IPS-15b (cell line): ENCODE data around the gene PLCB4.
"Not testable (repeated sequence)": the region's sequence is repeated elsewhere in the genome, so short reads cannot be mapped to it uniquely, and the experiment has no call there.

ENCODE experiments used
- H3K27me3 ChIP-seq: one replicate; pipeline ENCODE4 v1.6.1; 2013; ENCODE audit warnings: low read length; ENCODE audit not compliant: control insufficient read depth, insufficient read depth
- H3K36me3 ChIP-seq: one replicate; pipeline ENCODE4 v1.6.1; 2013; ENCODE audit warnings: low read length; ENCODE audit not compliant: control insufficient read depth, insufficient read depth
- H3K4me1 ChIP-seq: one replicate; pipeline ENCODE4 v1.6.1; 2013; ENCODE audit warnings: mild to moderate bottlenecking, low read length; ENCODE audit not compliant: control insufficient read depth, insufficient read depth
- H3K4me3 ChIP-seq: one replicate; pipeline ENCODE4 v1.5.1; 2013; ENCODE audit warnings: low read depth, low read length
- H3K9ac ChIP-seq: one replicate; pipeline ENCODE4 v1.6.1; 2013; ENCODE audit warnings: low read depth, mild to moderate bottlenecking, low read length
- H3K9me3 ChIP-seq: one replicate; pipeline ENCODE4 v1.6.1; 2013; ENCODE audit warnings: mild to moderate bottlenecking, low read length; ENCODE audit not compliant: control insufficient read depth, insufficient read depth

PLCB4 gene

GRCh38 chr20:9367746-9368145, 298.9 kb downstream of the PLCB4 start:
- Histone ChIP-seq H3K9ac (no peak overlapping the region), H3K4me1 (peaks cover 3% of the 10 kb centered on the region), H3K27me3 (no peaks in the 10 kb centered on the region), H3K9me3 (no peaks in the 10 kb centered on the region), H3K4me3 (no peak overlapping the region), H3K36me3 (no peaks in the 10 kb centered on the region)

DNA sequence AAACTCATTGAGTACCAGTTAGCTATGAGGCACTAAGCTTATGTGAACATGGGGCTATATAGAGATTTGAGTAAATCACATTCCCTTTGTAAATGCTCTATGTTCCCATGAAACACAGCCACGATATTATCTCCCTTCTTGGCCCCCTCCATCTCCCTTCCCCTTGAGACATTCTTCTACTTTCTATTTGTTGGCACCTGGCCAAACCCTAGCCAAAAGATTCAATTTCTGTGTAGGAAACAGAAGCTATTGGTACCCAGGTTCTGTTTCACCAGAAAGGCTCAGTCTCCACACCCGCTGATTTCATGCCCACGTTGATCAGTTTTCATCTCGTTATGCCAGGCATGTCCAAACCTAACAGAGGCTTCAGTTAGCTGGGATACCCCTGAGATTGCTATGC, 300.0 kb downstream of the PLCB4 start:
- no peak overlapping the region for H3K4me3 ChIP-seq
- H3K4me1 ChIP-seq = peaks cover 3% of the 10 kb centered on the region
- no peaks in the 10 kb centered on the region for H3K9me3 ChIP-seq
- H3K27me3 ChIP-seq = no peaks in the 10 kb centered on the region
- no peak overlapping the region for H3K9ac ChIP-seq
- H3K36me3 ChIP-seq = no peaks in the 10 kb centered on the region

- Histone ChIP-seq H3K9ac (no peak overlapping the region), H3K9me3 (no peaks in the 10 kb centered on the region), H3K4me1 (peaks cover 5% of the 10 kb centered on the region), H3K36me3 (no peaks in the 10 kb centered on the region), H3K4me3 (no peak overlapping the region), H3K27me3 (no peaks in the 10 kb centered on the region)
Measured at GRCh38 chr20:9369557-9369956, 300.7 kb downstream of the PLCB4 start.

DNA sequence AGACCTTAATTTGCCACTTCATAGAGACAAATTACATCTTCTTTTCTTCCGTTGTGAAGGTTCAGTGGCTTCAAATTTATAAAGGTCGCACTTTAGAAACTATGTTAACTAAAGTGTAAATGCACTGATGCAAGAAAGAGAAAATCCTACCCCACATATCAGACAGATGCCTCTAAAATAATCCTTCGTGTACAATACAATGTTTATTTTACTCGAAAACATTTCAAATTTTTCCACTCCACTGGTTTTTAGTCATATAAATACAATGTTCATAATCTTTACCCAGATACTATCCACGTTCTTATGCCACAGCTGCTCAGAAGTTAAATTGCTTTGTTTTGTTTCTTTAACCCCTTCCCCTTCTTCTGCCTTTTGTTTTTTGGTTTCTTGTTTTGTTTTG, 305.2 kb downstream of the PLCB4 start:
- Histone ChIP-seq H3K9ac (no peak overlapping the region), H3K27me3 (no peaks in the 10 kb centered on the region), H3K36me3 (no peaks in the 10 kb centered on the region), H3K9me3 (no peaks in the 10 kb centered on the region), H3K4me1 (peaks cover 22% of the 10 kb centered on the region), H3K4me3 (no peak overlapping the region)

DNA sequence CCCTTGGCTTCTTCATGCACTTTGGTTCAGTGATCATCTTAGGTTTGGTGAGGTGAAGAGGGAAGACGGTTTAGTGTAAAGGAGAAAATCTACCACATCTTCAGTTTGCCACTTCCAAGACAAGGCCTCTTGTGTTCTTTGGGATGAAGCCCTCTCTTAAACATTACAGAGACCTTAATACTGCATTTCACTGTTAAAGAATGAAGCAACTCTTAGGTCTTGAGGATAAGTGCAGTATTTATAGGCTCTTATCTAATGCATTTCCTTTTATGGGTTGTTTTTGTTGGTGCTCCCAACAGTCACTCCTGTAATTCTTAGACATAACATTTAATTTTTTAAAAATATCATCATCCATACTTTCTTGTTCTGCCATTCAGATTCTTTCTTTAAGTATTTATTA, 305.6 kb downstream of the PLCB4 start:
- Histone ChIP-seq H3K4me1 (peaks cover 22% of the 10 kb centered on the region), H3K36me3 (no peaks in the 10 kb centered on the region), H3K9me3 (no peaks in the 10 kb centered on the region), H3K4me3 (no peak overlapping the region), H3K9ac (no peak overlapping the region), H3K27me3 (no peaks in the 10 kb centered on the region)

DNA sequence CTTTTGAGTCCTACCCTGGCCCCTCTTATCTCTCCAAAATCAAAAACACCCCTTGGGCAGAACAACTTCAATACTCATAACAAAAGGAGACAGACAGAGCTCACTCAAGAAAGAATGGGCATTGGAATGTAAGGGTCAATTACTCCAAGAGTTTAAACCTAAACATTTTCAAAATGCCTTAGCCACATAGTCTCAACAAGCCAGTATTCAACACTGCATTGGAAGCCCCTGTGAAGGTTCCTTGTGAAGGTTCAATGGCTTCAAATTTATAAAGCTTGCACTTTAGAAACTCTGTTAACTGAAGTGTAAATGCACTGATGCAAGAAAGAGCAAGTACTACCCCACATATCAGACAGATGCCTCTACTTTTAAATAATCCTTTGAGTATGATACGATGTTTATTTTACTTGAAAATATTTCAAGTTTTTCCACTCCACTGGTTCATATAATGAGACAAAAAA, 306.4 kb downstream of the PLCB4 start:
- Histone ChIP-seq H3K36me3 (no peaks in the 10 kb centered on the region), H3K4me1 (peaks cover 22% of the 10 kb centered on the region), H3K4me3 (no peak overlapping the region), H3K9ac (no peak overlapping the region), H3K27me3 (no peaks in the 10 kb centered on the region), H3K9me3 (no peaks in the 10 kb centered on the region)

DNA sequence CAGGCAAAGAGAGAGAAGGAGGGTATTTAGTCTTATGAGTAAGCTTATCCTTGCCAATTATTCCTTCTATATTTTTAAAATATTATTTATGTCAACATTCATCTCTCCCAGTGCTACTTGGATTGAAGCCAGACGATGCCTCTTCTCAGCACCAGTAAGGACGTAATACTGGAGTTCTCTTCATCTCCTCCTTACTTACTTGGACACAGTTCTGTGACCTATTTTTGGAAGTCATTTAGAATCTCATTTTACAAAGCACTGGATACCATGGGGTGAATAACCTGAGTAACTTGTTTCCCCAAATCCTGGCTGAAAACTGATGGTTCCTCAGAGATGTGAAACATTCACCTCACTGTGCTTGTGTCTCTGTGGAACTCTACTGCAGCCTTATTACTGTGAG, 308.1 kb downstream of the PLCB4 start:
- Histone ChIP-seq H3K27me3 (no peaks in the 10 kb centered on the region), H3K36me3 (no peaks in the 10 kb centered on the region), H3K9me3 (no peaks in the 10 kb centered on the region), H3K9ac (no peak overlapping the region), H3K4me3 (no peak overlapping the region), H3K4me1 (peaks cover 21% of the 10 kb centered on the region)

- H3K4me3 ChIP-seq, H3K4me1 ChIP-seq, H3K36me3 ChIP-seq, H3K9me3 ChIP-seq, H3K27me3 ChIP-seq, H3K9ac ChIP-seq: not testable (repeated sequence)
Measured at GRCh38 chr20:9385345-9386310, 316.7 kb downstream of the PLCB4 start.

DNA sequence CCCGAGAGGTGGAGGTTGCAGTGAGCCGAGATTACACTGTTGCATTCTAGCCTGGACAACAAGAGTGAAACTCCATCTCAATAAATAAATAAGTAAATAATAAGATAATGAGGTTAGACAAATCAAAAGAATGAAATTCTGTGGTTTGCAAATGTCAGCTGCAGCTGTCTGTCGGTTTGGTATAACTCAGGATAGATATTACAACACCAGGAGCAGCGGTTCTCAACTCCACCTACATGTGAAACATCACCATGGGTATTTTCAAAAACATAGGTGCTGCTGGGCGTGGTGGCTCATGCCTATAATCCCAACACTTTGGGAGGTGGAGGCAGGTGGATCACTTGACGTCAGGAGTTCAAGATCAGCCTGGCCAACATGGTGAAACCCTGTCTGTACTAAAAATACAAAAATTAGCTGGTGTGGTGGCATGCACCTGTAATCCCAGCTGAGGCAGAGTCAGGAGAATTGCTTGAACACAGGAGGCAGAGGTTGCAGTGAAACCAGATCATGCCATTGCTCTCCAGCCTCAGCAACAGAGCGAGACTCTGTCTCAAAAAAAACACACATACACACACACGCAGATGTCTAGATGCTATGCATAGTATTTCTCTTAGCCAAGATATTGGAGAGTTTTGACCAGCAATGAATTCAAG, 319.4 kb downstream of the PLCB4 start:
- no peak overlapping the region for H3K4me3 ChIP-seq
- no peaks in the 10 kb centered on the region for H3K27me3 ChIP-seq
- no peak overlapping the region for H3K9ac ChIP-seq
- H3K36me3 ChIP-seq = peaks cover 5% of the 10 kb centered on the region
- H3K9me3 ChIP-seq = no peaks in the 10 kb centered on the region
- no peaks in the 10 kb centered on the region for H3K4me1 ChIP-seq

- H3K36me3 ChIP-seq = peaks cover 5% of the 10 kb centered on the region
- no peak overlapping the region for H3K9ac ChIP-seq
- no peaks in the 10 kb centered on the region for H3K9me3 ChIP-seq
- H3K27me3 ChIP-seq = no peaks in the 10 kb centered on the region
- H3K4me1 ChIP-seq = no peaks in the 10 kb centered on the region
- H3K4me3 ChIP-seq = no peak overlapping the region
Measured at GRCh38 chr20:9388813-9389161, 319.9 kb downstream of the PLCB4 start.

GRCh38 chr20:9389346-9389745, 320.5 kb downstream of the PLCB4 start:
- H3K4me1 ChIP-seq = no peaks in the 10 kb centered on the region
- H3K36me3 ChIP-seq = peaks cover 5% of the 10 kb centered on the region
- H3K9ac ChIP-seq = no peak overlapping the region
- no peaks in the 10 kb centered on the region for H3K27me3 ChIP-seq
- H3K4me3 ChIP-seq = no peak overlapping the region
- no peaks in the 10 kb centered on the region for H3K9me3 ChIP-seq

DNA sequence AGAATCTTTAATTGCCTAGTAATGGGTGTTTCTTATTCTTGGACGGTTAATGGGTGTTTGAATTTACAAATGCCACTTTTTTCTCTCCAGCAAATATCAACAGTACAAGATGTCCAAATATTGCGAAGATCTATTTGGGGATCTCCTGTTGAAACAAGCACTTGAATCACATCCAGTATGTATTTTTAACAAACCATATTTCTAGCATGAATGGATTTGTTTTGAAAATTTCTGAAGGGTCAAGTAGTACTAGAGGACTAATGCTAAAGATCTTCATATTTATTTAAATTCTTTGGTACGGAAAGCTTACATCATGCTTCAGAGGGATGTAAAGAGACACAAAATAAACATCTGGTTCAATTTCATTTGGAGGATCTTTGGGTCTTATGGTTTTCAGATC, 321.6 kb downstream of the PLCB4 start:
- H3K27me3 ChIP-seq = no peaks in the 10 kb centered on the region
- H3K9ac ChIP-seq = no peak overlapping the region
- no peak overlapping the region for H3K4me3 ChIP-seq
- H3K9me3 ChIP-seq = no peaks in the 10 kb centered on the region
- H3K4me1 ChIP-seq = no peaks in the 10 kb centered on the region
- peaks cover 5% of the 10 kb centered on the region for H3K36me3 ChIP-seq
